ENCODE data around the gene SATB1.
A peak's percentile ranks its signal among the peaks of the same experiment; 100 is the strongest.
"Not testable (repeated sequence)": the region's sequence is repeated elsewhere in the genome, so short reads cannot be mapped to it uniquely, and the experiment has no call there.

The SATB1 gene

GRCh38 chr3:18424729-18425640, at the start of gene SATB1:
Gene SATB1, minus strand, starts transcription at chr3:18425339. Its CDS starts 4,372 bp downstream, at chr3:18420967.
- peak; percentile 46 for DNase-seq

- no peak for DNase-seq
Observed at GRCh38 chr3:18474202-18474601, 49.1 kb upstream of the SATB1 start.

GRCh38 chr3:18469775-18470174, 44.6 kb upstream of the SATB1 start:
- no peak for DNase-seq

- DNase-seq: no peak
Observed at GRCh38 chr3:18466136-18466535, 41.0 kb upstream of the SATB1 start.

- no peak for DNase-seq
Observed at GRCh38 chr3:18454766-18455165, 29.6 kb upstream of the SATB1 start.

- not testable (repeated sequence) for DNase-seq
Observed at GRCh38 chr3:18449618-18450017, 24.5 kb upstream of the SATB1 start.

- DNase-seq: no peak
Observed at GRCh38 chr3:18447720-18448119, 22.6 kb upstream of the SATB1 start.

GRCh38 chr3:18446149-18446825, 21.1 kb upstream of the SATB1 start:
- no peak for DNase-seq

- DNase-seq: no peak
Observed at GRCh38 chr3:18445401-18446148, 20.4 kb upstream of the SATB1 start.

GRCh38 chr3:18444595-18445400, 19.7 kb upstream of the SATB1 start:
- peak; percentile 53 for DNase-seq

- DNase-seq: no peak
Observed at GRCh38 chr3:18443665-18444594, 18.8 kb upstream of the SATB1 start.

GRCh38 chr3:18442756-18443664, 17.9 kb upstream of the SATB1 start:
- no peak for DNase-seq

GRCh38 chr3:18441551-18441950, 16.4 kb upstream of the SATB1 start:
- no peak for DNase-seq

- DNase-seq: no peak
Observed at GRCh38 chr3:18440066-18440722, 15.1 kb upstream of the SATB1 start.

GRCh38 chr3:18439281-18439680, 14.1 kb upstream of the SATB1 start:
- no peak for DNase-seq

GRCh38 chr3:18438586-18438985, 13.4 kb upstream of the SATB1 start:
- no peak for DNase-seq

- DNase-seq: no peak
Observed at GRCh38 chr3:18436213-18436612, 11.1 kb upstream of the SATB1 start.

GRCh38 chr3:18434711-18435110, 9.6 kb upstream of the SATB1 start:
- DNase-seq: no peak

GRCh38 chr3:18432752-18433151, 7.6 kb upstream of the SATB1 start:
- no peak for DNase-seq

GRCh38 chr3:18431266-18431665, 6.1 kb upstream of the SATB1 start:
- no peak for DNase-seq

All from NCI-H1436 (cell line).